ENCODE data around the gene BMP8B. TPM values are rescaled to one million over a fixed set of nuclear protein-coding genes. Genes with fewer than 3 reads are reported as not detected.

Gene BMP8B
- total RNA-seq, 1 experiment from 2014 or later: 0.12 TPM

GRCh38 chr1:39760074-39761008, 28.3 kb downstream of the BMP8B start:
- DNase-seq (ENCODE audit: low read depth): no peak

- DNase-seq (ENCODE audit: low read depth): no peak
Measured at GRCh38 chr1:39759436-39759726, 29.3 kb downstream of the BMP8B start.

GRCh38 chr1:39758556-39759435, 29.9 kb downstream of the BMP8B start:
- no peak for DNase-seq (ENCODE audit: low read depth)

GRCh38 chr1:39757501-39757900, 31.2 kb downstream of the BMP8B start:
- DNase-seq (ENCODE audit: low read depth): no peak

- DNase-seq (ENCODE audit: low read depth): no peak
Measured at GRCh38 chr1:39755965-39756659, 32.6 kb downstream of the BMP8B start.

- no peak for DNase-seq (ENCODE audit: low read depth)
Measured at GRCh38 chr1:39754906-39755504, 33.7 kb downstream of the BMP8B start.

GRCh38 chr1:39754026-39754570, 34.6 kb downstream of the BMP8B start:
- no peak for DNase-seq (ENCODE audit: low read depth)

GRCh38 chr1:39753132-39754025, 35.3 kb downstream of the BMP8B start:
- DNase-seq (ENCODE audit: low read depth): no peak

GRCh38 chr1:39752703-39753102, 36.0 kb downstream of the BMP8B start:
- DNase-seq (ENCODE audit: low read depth): no peak

- DNase-seq (ENCODE audit: low read depth): no peak
Measured at GRCh38 chr1:39751595-39751994, 37.1 kb downstream of the BMP8B start.

- DNase-seq (ENCODE audit: low read depth): no peak
Measured at GRCh38 chr1:39745016-39745670, 43.5 kb downstream of the BMP8B start.

GRCh38 chr1:39738622-39739366, 49.9 kb downstream of the BMP8B start, which contains the start of gene PPIE:
PPIE (plus strand) TSS chr1:39738882; CDS start chr1:39738901, 19 bp downstream.
- peak; percentile 86 for DNase-seq (ENCODE audit: low read depth)

- DNase-seq (ENCODE audit: low read depth): peak; percentile 73
Measured at GRCh38 chr1:39737546-39738169, 51.0 kb downstream of the BMP8B start.

GRCh38 chr1:39735731-39736130, 52.9 kb downstream of the BMP8B start:
- DNase-seq (ENCODE audit: low read depth): peak; percentile 90

GRCh38 chr1:39733161-39733560, 55.5 kb downstream of the BMP8B start:
- DNase-seq (ENCODE audit: low read depth): peak; percentile 74

- DNase-seq (ENCODE audit: low read depth): peak; percentile 37
Measured at GRCh38 chr1:39732730-39733129, 55.9 kb downstream of the BMP8B start.

GRCh38 chr1:39729842-39730241, 58.8 kb downstream of the BMP8B start:
- no peak for DNase-seq (ENCODE audit: low read depth)

GRCh38 chr1:39729030-39729429, 59.6 kb downstream of the BMP8B start:
- DNase-seq (ENCODE audit: low read depth): peak; percentile 37

GRCh38 chr1:39727932-39728317, 60.7 kb downstream of the BMP8B start:
- no peak for DNase-seq (ENCODE audit: low read depth)
